AG04450 (cell line): Measurements from ENCODE around the gene SMCO2. TPM values are rescaled to one million over a fixed set of nuclear protein-coding genes. Genes with fewer than 3 reads are reported as not detected.

Experiments used
- CTCF ChIA-PET: fragments of 300-600, 350-600 bp; formaldehyde crosslinking; extraction: SDS; loops from one replicate; lab custom pipeline; 2022; ENCODE audit warnings: antibody characterized with exemption, inconsistent platforms; lab: Charles Lee
- POLR2A ChIA-PET: fragments of 350-600 bp; formaldehyde crosslinking; extraction: SDS; loops from one replicate; lab custom pipeline; 2021; ENCODE audit warnings: antibody characterized with exemption, inconsistent platforms; lab: Yijun Ruan, JAX
- DNase-seq: peaks from one replicate; pipeline ENCODE4 v3.0.0-alpha.2; 2011; ENCODE audit warnings: low read depth, low spot score
- H3K27ac ChIP-seq: one replicate; pipeline ENCODE4 v1.5.1; 2012; ENCODE audit warnings: low read depth, low read length, control low read depth
- H3K27me3 ChIP-seq: one replicate; pipeline ENCODE4 v1.6.0; 2012; ENCODE audit warnings: low read length; ENCODE audit not compliant: control insufficient read depth, insufficient read depth
- H3K4me3 ChIP-seq: 2 replicates; pipeline ENCODE4 v1.5.1; 2011; ENCODE audit warnings: mild to moderate bottlenecking, low read depth, low read length, control low read depth
- H3K9me3 ChIP-seq: 2 replicates; pipeline ENCODE4 v1.5.1; 2012; ENCODE audit warnings: low read length; ENCODE audit not compliant: control insufficient read depth, insufficient read depth
- polyA plus RNA-seq: library from polyadenylated mRNA; depleted of rRNA; stranded (reverse); fragments of >200 nt; gene quantifications from 2 replicates; pipeline ENCODE4 v1.2.3, GENCODE V29; 2011
- TF ChIP-seq, protein P1 (sequence below): IDR thresholded peaks from 2 replicates; pipeline ENCODE4 v1.5.1; 2011; ENCODE audit warnings: low read depth, low read length, control low read depth, inconsistent platforms

Gene SMCO2
- polyA plus RNA-seq, 1 experiment, result 0.55 TPM

DNA sequence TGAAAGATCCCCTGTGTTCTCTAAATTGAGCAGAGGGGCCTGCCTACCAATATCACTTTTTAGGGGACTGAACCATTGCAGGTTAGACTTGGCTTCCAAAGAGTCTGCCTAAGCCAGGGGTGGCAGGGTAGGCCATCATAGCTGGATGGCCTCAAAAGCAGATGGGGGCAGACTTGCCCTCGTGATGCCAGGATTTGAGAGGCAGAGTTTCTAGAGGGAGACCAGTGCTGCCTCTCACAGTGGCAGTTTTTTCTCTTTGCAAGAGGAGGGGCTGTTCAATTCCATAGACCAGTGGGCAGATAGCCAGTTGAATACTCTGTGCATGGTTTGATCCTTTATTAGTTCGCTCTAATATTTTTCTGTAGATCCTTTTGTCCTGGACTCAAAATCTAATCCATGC lies 23.8 kb upstream of the SMCO2 start:
- H3K9me3 ChIP-seq, result no peaks in the 10 kb centered on the region
- TF ChIP-seq, protein P1, sequence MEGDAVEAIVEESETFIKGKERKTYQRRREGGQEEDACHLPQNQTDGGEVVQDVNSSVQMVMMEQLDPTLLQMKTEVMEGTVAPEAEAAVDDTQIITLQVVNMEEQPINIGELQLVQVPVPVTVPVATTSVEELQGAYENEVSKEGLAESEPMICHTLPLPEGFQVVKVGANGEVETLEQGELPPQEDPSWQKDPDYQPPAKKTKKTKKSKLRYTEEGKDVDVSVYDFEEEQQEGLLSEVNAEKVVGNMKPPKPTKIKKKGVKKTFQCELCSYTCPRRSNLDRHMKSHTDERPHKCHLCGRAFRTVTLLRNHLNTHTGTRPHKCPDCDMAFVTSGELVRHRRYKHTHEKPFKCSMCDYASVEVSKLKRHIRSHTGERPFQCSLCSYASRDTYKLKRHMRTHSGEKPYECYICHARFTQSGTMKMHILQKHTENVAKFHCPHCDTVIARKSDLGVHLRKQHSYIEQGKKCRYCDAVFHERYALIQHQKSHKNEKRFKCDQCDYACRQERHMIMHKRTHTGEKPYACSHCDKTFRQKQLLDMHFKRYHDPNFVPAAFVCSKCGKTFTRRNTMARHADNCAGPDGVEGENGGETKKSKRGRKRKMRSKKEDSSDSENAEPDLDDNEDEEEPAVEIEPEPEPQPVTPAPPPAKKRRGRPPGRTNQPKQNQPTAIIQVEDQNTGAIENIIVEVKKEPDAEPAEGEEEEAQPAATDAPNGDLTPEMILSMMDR, result no peak
- no peak overlapping the region for H3K27ac ChIP-seq
- ChIA-PET CTCF (no interaction called here), POLR2A (no interaction called here)
- DNase-seq, result no peak
- no peak overlapping the region for H3K4me3 ChIP-seq
- no peaks in the 10 kb centered on the region for H3K27me3 ChIP-seq

DNA sequence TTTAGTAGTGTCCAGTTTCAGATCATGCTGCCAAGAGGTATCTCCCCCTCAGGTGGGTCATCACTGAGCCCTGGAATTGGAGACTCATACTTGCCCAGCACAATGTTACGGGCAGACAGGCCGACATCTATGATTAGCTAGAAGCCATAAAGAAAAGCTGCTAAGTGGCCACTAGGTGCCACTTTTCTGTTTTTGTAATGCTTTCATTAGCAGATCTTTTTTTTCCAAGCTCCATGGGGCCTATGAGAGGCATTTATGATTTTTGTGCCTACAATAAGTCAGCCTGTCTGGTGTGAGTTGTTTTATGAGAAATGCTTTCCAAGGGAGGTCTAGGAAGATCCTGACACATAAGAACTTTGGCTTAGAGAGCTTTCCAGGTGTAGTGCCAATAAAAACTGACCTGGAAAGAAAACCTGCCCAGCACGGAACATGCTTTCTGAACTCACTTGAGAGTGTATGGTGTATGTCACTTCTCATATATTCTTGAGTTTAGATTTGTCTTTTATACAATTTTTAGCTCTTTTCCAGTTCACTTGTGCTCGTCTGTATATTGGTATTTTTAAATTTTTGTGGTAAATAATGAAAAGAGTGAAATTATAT lies 21.8 kb upstream of the SMCO2 start:
- TF ChIP-seq, protein P1, result peak; percentile 60
- DNase-seq, result peak; percentile 7
- Histone ChIP-seq H3K4me3 (no peak overlapping the region), H3K27ac (no peak overlapping the region), H3K9me3 (no peaks in the 10 kb centered on the region), H3K27me3 (no peaks in the 10 kb centered on the region)
- POLR2A ChIA-PET, result interaction anchor here (0.6 kb wide), 1 partner anchor 120 kb away, joined by 7 read pairs; no protein-coding TSS in a partner anchor
- CTCF ChIA-PET, result interaction anchor here (0.8 to 1.8 kb wide), 15 partner anchors 9 to 247 kb away, joined by 3 to 14 read pairs (median 6); no protein-coding TSS in a partner anchor

DNA sequence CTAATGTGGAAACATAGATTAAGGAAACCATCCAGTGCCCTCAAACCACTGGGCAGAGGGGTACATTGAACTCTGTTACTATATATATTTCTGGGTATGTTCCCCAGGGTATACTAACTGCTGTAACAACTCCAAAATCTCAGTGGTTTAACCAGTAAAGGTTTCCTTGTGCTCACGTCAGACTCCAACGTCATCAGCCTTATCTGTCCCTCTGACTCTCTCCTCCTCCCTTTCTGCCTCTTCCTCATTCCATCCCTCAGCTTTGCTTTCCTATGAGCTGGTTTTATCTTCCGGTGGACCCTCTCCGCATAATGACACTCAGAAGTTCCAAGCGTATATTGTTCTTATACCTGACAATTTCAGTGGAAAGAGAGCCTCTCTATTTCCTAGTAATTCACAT lies 21.2 kb upstream of the SMCO2 start:
- ChIA-PET POLR2A (no interaction called here), CTCF (interaction anchor here (0.8 to 1.8 kb wide), 14 partner anchors 10 to 247 kb away, joined by 3 to 14 read pairs (median 6); no protein-coding TSS in a partner anchor)
- TF ChIP-seq, protein P1, result no peak
- no peak for DNase-seq
- H3K9me3 ChIP-seq, result no peaks in the 10 kb centered on the region
- no peaks in the 10 kb centered on the region for H3K27me3 ChIP-seq
- no peak overlapping the region for H3K27ac ChIP-seq
- H3K4me3 ChIP-seq, result no peak overlapping the region

DNA sequence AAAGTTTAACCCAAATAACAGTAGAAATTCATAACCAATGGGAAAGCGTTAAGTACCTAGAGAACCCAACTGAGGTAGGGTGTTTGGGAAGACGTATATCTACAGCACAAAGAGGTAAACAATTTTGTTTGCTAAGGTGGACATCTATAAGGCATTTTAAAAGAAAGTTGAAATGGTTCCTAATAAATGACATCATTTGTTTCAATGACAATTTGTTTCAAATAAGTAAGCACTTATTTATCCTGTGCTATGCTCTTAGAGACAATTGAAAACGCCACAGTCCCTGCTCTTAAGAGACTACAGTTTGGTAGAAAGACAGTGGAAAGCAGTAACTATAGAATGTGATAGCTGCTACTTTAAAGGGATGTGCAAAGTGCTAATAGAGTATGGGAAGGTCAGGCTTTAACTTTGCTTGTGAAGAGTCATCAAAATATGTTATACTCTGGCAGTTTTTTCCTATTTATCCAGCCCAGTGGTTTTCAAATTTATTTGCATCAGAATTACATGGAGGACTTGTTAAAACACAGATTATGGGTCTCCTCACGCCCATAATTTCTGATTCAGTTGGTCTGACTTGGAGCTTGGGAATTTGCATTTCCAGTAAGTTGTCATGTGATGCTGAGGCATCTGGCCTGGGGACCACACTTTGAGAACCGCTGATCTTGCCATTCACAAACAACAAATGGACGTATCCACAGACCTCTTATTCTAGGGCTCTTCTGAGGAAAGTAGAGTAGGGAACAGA lies 19.6 kb upstream of the SMCO2 start:
- no peak overlapping the region for H3K4me3 ChIP-seq
- ChIA-PET CTCF (interaction anchor here (1.0 to 1.1 kb wide), 2 partner anchors 208 to 209 kb away, joined by 3 read pairs; no protein-coding TSS in a partner anchor), POLR2A (no interaction called here)
- H3K9me3 ChIP-seq, result no peaks in the 10 kb centered on the region
- no peak for DNase-seq
- no peaks in the 10 kb centered on the region for H3K27me3 ChIP-seq
- TF ChIP-seq, protein P1, result no peak
- H3K27ac ChIP-seq, result no peak overlapping the region

DNA sequence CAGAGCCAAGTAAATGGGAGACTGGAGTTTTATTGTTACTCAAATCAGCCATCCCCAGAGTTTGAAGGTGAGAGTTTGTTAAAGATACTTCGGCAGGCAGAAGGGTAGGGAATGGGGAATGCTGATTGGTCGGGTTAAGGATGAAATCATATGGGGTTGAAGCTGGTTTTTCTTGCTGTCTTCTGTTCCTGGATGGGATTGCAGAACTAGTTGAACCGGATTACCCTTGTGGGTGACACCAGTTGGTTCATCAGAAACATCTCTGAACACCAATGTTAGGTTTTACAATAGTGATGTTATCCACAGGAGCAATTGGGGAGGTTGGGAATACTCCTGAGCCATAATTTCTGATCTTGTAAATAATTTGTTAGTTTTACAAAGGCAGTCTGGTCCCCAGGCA lies 18.7 kb upstream of the SMCO2 start:
- DNase-seq, result no peak
- POLR2A ChIA-PET, result no interaction called here
- H3K4me3 ChIP-seq, result no peak overlapping the region
- no peaks in the 10 kb centered on the region for H3K9me3 ChIP-seq
- TF ChIP-seq, protein P1, result no peak
- CTCF ChIA-PET, result no interaction called here
- H3K27ac ChIP-seq, result no peak overlapping the region
- no peaks in the 10 kb centered on the region for H3K27me3 ChIP-seq
